ENCODE results near the gene IGF1R.

Gene IGF1R

DNA sequence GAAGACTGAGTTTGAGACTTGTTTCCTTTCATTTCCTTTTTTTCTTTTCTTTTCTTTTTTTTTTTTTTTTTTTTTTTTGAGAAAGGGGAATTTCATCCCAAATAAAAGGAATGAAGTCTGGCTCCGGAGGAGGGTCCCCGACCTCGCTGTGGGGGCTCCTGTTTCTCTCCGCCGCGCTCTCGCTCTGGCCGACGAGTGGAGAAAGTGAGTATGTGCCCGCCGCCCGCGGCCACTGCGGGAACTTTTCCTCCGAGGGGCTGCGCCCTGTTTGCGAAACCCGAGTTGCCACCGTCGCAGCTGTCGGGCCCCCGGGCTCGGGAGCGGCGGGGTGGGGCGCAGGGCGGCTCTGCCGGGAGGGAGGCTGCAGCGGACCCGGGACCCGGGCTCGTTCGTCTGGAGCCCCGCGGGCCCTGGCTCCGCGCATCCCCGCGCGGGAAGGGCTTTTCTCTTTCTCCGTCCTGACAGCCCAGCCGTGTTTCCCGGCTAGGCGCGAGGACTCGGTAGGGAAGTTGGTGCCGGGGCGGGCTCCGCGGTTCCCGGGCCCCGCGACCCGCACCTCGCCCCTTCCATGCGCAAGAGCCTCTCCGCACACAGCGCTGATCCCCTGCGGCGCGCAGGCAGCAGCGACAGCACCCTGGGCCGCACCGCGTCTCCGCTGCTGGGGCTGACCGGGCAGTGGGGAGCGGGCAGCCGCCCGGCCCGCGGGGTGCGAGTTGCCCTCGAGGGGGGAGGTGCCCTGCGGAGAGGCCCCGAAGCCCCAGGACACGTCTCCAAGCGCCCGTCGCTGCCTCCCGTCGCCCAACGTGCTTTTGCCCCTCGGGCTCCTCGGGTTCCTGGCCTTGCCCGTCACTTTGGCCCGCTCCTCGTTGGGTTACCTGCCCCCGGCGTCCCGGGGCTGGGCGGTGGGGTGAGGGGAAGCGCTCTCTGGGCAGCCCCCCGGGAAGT lies 1.4 kb downstream of the IGF1R start:
- peak; percentile 31 for DNase-seq

DNA sequence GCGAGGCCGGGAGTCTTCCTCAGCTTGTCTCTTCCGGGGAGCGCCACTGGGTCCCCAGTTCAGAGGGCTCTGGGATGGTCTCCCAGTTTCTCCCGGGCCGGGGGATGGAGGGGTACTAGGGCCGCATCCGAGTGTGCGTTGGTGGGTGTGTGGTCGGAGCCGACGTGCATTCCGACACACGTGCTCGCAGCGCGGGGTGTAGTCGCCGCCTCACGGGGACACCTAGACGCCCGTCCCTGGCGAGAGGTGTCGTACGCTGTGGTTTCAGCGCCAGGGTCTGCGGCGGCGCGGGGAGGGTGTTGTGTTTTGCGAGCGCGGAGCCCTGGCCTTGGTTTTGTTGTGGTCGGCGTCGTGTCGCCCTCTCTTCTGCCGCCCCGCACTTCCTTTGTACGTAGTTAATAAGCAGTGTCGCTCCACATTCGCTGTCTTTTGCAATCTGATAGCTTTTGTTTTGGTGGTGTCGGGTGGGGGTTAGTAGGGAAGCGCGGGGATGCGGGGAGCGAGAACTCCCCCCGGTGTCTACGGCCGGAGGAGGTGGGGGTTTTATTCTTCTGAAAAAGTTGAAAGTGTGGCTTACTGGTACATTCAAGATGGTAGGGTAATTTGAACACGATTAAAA lies 2.2 kb downstream of the IGF1R start:
- peak; percentile 51 for DNase-seq

DNA sequence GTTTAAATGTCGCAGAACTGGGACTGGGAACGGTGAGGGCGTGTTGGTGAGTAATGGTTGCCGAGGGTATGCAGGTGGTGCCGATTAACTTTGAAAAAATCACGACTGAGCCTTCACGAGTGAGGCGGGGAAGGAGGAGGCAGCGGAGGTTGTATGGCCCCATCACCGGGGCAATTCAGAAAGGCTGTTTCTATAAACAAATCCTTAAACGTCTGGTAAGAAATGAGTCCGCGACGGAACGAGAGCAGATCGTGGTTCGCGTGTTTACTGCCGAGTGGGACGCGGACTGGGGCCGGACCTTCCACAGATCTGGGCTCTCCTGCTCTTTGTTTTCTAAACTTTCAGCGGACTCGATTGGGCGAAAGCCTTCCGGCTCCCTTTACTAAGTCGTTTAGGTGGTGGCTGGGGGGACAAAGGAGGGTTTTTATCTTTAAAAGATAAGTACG lies 2.7 kb downstream of the IGF1R start:
- DNase-seq = peak; percentile 25

DNA sequence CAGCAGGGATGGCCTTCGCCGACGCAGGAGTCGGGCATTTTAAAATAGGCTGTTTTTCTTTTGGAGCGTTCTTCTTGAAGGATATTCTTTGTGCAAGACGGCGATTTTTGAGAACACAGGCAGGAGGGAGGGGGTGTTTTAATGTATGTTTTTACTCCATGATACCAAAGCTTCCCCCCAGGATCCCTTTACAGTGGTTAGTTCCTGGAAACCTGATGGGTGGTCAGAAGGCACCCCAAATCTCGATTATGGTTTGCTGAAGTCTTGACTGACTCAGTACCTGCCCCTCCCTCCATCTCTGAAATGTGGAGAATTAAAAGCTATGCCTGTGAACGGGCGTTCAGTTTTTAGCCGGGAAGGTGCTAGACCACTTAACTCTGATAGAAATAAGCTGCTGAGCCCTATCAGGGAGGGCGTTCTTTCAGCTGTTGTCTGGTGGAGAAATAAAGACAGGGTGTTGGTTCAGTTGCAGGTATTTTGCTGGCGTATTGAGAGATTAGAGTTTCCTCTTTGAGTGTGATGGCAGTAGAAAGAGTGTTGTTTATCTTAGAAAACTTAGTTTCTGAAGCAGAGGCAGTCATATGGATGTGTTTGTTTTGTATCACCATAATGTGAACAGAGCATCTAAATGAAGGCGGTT lies 3.4 kb downstream of the IGF1R start:
- DNase-seq = peak; percentile 23

DNA sequence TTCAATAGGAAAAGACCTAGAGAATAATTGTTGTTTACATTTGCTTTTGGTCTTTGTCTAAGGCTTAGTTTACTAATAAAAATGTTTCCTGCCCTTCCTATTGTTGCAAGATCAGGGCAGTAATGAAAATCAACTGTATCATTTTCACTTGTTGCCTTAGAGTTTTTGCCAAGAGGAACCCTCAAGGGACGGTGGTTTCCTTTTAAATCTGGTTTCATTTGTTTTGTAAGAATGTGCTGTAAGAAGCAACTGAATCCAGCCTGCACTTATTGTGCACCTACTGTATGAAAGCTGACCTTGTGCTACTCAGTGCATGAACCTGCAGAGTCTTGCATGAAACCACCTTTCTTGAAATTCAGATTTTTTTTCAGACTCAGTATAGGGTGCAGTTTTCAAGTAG lies 5.3 kb downstream of the IGF1R start:
- peak; percentile 42 for DNase-seq

DNA sequence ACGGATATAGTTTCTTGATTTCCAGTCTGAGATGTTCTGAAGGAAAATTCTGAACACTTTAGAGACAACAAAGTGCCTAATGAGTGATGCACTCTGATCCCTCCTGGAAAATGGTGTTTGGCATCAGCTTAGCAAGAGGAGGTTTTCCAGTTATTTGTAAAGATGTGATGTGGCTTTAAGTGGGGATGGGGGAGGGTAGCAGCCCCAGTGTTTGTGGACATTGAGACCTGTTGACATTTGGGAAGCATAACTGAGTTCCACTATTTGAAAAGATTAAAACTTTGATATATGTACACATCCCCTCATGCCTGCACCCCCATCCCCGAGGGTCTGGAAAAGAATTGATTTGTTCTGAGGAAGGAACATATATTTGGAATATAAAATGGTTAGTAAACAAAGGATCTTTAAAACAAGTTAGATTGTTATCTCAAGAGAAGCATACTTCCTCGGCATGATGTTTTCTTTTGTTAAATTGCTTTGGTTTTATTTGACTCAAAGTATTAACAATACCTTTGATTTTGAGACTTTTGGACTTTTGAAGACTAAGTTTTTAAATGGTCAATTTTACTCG lies 6.5 kb downstream of the IGF1R start:
- DNase-seq = no peak

DNA sequence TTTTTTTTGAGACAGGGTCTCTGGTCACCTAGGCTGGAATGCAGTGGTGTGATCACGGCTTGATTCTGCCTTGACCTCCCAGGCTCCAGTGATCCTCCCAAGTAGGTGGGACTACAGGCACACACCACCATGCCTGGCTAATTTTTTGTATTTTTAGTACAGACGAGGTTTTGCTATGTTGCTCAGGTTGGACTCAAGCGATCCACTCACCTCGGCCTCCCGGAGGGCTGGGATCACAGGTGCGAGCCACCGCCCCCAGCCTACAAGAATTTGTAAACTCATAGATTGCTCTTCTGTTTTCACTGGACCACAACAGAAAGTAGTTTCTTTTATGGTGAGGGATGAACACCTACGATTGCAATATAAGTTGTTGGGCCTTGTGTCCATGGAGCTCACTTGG lies 7.4 kb downstream of the IGF1R start:
- no peak for DNase-seq

DNA sequence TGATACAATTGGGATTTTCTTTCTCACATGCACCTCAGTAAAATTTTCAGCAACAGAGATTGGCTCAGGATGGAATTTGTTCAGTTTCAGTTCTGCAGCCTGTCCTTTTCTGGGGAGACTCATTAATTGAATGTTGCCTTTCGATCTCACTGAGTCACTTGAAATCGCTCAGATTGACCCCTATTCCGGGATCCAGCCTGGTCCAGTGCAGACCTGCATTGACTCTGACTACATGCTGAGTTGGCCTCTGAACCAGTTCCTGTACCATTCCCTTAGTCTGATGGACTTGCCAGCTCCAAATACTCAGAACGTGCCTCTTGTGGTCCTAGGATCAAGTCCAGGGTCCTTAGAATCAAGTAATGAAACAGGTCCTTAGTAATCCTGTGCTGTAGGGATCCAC lies 9.4 kb downstream of the IGF1R start:
- no peak for DNase-seq

DNA sequence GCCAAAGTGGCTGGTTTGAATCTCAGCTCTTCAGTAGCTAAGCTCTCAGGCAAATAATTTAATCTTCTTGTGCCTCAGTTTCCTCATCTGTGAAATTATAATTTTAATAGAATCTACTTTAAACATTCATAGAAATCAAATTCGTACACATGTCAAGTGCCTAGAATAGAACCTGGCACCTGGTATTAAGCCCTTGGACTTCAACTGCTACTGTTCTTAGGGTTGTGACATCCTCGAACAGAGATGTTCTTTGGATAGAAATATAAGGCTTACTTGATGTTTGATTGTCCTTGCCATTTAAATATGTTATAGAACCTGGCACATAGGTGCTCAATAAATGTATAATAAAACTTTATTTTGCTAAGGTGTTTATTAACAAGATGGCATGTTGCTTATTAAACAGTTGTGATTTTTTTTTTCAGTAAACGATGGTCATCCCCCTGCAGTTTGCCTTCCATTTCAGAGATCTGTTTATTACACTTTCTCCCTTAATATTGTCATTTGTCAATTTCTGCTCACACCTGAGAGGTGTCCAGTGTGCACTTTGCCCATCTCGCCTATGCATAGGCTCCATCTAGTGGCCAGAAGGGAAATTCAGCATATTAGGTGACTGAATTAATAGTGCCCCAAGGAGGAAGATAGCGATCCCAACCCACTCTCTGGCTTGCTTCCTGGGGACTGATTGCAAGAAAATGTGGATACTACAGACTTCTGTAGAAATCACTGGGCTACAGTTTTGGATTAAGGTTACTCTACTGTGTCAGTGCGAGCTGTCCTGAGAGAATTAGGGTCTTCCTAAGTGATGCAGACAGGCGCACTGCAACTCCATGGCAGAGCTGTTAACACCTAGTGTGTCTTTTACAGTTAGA lies 10.7 kb downstream of the IGF1R start:
- peak; percentile 42 for DNase-seq

DNA sequence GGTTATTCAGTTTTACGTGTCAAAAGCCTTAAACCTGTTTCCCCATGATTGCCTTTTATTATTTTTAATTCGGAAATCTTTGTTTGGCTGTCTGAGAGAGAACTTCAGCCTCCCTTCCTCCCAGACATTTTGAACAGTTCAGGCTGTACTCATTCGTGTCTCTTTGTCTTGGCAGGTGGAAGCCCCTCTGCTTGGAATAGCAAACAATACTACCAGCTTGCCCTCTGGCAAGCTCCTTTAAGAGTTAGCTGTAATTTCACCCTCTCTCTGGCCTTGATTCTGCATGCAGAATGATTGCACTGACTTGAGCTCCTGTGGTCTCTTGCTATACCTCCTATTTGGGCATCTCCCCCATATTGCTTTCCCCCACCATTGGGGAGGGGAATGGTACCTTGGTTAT lies 11.7 kb downstream of the IGF1R start:
- no peak for DNase-seq

DNA sequence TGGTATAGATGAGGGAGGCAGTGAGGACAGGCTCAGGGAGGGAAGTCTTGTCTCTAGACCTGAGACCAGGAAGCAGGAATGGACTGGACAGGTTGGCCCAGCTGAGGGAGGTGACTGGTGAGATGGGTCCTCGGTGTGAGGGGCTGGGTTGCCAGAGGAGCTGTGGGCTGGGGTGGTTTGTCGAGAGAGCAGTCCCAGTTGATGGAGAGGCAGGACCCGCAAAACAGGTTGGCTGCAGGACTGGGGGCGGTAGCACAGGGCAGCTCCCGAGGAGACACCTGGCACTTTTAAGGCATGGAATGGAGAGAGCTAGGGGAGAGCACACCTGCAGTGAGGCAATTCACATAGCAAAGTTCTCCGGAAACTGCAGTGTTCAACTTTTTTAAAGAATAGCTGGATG lies 14.7 kb downstream of the IGF1R start:
- no peak for DNase-seq

DNA sequence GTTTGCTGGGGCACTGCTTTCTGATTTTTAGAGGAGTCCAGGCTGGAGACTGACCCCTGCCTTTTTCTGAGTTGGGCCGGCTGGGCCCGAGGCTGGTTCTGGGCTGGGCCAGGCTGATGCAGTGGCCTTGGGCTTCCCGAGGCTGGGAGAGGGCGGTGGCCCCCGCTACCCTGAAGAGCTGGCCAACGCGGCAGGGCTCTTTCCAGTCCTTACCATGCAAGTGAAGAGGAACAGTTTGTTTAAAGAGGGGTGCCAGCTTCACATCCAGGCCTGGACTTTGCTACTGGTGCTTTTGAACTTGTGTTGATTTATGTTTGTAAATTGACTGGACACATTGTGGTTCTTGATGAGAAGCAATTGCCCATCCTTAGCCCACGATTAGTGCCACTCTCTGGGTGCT lies 15.3 kb downstream of the IGF1R start:
- no peak for DNase-seq

DNA sequence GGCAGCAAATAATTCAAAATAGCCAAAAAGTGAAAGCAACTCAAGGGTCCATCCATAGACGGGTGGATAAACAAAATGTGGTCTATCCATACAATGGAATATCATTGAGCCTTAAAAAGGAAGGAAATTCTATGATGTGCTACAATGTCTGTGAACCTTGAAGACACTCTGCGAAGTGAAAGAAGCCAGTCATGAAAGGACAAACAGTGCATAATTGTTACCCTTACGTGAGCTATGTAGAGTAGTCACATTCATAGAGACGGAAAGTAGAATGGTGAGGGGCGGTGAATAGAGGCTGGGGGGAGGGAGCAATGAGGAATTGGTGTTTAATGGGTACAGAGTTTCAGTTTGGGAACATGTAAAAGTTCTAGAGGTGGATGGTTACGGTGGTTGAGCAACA lies 18.1 kb downstream of the IGF1R start:
- no peak for DNase-seq

DNA sequence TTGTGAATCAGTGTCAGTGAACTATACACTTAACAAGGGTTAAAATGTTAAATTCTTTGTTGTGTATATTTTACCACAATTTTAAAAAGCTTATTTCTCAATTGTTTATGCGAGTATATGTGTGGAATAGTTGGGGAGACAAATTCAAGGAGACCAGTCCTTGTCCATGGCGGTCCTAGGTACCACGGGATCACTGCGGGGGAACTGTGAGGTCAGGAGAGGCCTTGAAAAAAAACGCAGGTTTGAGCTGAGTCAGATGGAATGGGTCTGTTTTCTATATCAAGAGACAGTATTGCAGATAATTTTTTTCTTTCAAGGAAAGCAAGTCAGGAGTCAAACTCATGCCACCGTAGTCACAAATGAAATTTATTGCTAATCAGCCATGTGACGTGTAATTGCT lies 18.5 kb downstream of the IGF1R start:
- peak; percentile 6 for DNase-seq

DNA sequence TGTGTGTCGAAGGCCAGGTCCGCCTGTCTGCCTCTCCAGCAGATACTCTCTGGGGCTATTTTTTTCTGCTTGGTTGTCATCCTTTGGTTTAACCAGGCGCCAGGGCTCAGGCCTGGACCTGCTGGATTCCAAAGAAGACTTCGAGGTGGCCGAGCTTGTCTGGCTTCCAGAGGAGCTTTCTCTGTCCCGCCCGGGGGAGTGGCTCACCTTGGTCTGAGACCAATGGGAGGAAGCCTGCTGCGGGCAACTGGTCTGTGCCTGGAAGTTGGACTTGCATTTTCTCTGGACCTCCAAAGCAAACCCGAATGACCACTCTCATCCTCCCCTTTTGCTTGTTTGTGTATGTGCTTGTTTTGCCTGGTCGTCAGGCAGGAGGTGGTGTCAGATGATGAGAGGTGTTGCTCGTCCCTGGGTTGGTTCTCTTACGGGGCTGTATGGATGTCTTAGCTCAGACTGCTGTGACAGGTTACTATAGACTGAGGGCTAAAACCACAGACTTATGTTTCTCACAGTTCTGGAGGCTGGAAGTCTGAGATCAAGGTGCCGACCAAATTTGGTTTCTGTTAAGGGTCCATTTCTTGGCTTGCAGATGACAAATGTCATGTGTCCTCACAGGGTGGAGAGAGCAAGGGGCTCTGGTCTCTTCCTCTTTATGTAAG lies 19.3 kb downstream of the IGF1R start:
- DNase-seq = no peak

DNA sequence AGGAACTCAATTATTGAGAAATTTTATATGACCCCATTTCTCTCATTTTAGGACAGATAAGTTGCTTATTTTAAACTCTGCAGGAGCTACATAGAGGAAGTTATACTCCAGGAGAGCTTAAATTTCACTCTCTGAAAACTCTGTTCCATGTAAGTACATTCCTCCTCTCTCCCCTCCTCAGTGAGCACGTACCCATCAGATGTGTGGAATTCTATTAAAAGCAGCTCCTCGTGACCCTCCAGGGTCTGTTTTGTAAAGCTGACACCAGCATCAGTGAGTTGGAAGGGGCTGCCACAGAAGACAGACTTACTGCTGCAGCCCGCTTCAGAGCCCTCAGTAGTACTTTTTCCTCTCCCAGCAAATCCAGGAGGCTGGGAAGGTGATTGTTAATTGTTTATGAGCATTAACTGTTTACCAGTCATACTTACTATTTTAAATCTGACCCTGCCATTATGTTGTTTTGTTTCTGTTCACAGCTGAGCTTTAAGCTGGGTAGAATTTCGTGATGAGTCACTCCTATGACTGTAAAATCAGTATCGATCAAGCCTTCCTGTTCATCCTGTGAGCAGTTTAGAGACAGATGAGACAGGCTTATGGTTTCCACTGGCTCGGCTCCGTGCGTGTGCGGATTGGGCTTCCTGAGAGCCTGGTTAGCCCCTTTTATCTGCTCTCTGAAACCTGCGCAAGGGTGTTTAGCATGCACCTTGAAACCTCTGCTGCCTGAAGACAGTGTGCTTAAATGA lies 20.4 kb downstream of the IGF1R start:
- peak; percentile 66 for DNase-seq

DNA sequence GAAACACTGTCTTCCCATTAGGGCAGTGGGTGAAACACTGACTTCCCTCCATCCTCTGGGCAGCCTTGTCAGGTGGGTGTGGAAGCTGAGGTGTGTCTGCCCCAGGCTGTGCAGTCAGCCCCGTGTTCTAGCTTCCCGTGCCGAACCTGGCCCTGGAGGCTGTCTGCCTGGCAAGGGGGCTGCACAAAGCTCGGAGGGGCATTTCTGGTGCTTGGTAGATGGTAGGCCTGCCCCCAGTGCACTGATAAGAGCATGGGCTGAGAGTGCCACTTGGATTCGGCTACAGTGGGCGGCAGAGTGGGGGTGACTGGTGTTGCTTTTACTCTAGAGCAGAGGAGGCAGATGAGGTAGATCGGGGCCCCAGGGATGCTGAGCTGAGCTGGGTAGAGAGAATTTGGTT lies 21.3 kb downstream of the IGF1R start:
- no peak for DNase-seq

DNA sequence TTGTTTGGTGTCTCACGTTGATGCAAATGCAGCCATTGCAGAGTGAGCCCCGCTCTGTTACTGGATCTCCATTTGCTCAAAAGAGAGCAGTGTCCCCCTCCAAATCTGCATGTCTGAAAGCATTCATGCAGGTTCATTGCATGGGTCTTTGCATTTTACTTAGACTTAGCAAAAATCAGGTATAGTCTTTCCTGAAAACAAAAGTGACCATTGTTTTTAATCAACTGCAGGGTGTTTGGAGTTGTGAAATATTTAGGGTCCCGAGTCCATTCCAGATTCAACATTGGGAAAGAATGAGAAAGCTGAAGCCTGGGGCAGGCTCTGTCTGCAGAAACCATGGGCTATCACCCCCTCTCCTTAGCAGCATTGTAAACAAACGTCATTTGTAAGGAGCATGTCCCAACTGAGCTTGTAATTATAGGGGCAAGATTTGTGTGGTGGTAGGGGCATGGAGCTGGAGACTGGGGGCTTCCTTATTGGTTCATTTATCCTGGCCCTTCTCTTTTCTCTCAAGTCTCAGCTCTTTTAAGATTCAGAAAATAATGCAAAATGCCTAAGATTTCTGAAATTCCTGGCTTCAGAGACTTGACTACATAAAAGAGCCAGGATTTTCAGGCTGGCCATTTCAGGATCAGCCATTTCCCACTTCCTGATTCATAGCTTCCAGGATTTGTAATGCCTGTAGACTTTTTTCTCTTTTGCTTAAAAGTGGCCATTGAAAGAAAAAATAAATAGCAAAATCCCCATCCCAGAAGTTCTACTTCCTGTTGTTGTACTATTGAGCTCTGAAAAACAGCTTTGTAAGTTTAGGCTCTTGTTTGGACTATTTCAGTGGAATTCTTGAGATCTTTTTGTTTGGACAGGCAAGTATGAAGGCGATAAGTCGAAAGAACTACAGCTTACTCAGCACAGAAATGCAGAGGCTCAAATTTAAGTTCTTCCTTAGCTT lies 23.0 kb downstream of the IGF1R start:
- peak; percentile 74 for DNase-seq

DNA sequence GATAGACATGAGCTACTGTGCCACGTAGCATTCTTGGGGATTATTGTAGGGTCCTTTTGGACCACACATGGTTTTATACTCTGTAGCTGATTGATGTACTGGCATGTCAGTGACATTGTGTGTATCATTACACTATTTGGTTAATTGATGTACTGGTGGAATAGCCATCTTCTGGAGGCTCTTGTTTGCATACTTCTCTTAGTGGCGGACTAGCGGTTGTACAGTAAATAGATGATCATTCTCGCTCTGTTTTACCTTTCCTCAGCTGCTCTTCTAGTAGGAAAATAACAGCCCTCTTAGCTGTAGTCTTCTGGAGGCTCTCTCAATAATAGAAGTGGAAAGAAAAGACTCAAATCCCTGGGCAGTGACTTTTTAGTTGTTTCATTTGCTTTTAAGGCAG lies 24.8 kb downstream of the IGF1R start:
- no peak for DNase-seq

DNA sequence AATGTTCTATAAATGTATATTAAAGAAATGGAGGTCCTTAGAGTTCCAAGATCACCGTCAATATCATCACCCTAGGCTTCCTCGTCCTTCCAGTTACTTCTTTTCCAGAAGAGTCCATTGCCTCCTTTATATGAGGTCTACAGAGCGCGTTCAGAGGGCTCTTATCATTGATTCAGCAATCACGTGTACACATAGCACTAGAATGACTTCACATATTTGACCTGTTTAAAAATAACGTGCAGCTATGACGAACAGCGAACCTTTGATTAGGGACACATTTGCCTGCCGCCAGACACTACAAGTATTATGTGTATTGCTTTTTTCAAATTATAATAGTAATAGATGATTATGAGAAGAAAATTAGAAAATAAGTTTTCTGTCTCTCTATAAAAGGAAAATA lies 26.0 kb downstream of the IGF1R start:
- DNase-seq = no peak

Data from fibroblast of skin of right quadriceps (primary cell).